Ishikawa (cell line): Measurements from ENCODE around the gene CNNM3.

Source experiments
- RAD21 ChIP-seq: IDR thresholded peaks from 2 replicates; pipeline ENCODE4 v1.6.1; 2012; ENCODE audit warnings: low read depth
- REST ChIP-seq: IDR thresholded peaks from 2 replicates; pipeline ENCODE4 v1.6.1; 2012; ENCODE audit warnings: low read depth, mild to moderate bottlenecking
- YY1 ChIP-seq: IDR thresholded peaks from 2 replicates; pipeline ENCODE4 v1.6.1; 2012; ENCODE audit warnings: low read depth

- TF ChIP-seq YY1 (no peak), REST (no peak), RAD21 (no peak)
These were observed 3.9 kb downstream of the CNNM3 start for GRCh38 chr2:96819876-96820511.
